GM21526 (cell line): Measurements from ENCODE around the gene OLFM2.
"Not testable (repeated sequence)": the region's sequence is repeated elsewhere in the genome, so short reads cannot be mapped to it uniquely, and the experiment has no call there.

Experiments
- ATAC-seq: cut with Tn5 transposase; IDR thresholded peaks from one replicate; pipeline ENCODE4 v1.9.1; 2021; ENCODE audit warnings: moderate library complexity; ENCODE audit not compliant: unreplicated experiment, low FRiP score

OLFM2 gene

GRCh38 chr19:9943744-9944143, 7.4 kb upstream of the OLFM2 start:
- ATAC-seq, result no peak

DNA sequence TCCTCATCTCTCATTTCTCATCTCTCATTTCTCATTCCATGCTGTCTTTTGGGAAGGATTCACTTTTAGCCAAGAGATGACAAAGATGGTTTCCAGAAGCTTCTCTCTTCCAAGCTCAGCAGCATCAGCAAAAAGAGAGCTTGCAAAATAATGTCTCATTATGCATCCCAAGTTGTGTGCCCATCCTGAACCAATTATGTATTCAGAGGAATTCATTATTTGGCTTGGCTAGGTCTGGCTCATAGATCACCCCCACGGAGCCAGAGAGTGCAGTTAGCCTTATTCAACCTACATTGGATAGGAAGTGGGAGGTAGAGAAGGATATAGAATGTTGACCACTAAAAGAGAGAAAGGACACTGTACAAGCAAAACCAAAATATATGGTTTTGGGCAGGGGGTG, 5.4 kb upstream of the OLFM2 start:
- no peak for ATAC-seq

- no peak for ATAC-seq
Observed at GRCh38 chr19:9941231-9941630, 4.9 kb upstream of the OLFM2 start.

DNA sequence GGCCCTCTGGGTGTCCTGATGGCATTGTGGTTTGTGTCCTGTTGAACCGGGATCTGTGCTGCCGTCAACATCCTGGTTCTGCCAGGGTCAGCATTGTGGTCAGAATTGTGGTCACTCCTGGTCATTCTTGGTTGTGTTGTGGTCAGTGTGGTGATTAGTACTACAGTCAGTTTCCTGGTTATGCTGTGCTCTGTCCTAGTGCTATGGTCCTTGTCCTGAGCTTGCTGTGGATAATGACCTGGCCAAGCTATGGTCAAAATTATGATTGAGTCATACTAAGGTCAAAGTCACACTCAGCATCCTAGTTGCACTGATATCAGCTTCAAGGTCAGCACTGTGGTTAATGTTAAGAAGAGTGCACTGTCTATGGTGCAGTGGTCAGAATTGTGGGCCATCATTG, 4.5 kb upstream of the OLFM2 start:
- no peak for ATAC-seq

DNA sequence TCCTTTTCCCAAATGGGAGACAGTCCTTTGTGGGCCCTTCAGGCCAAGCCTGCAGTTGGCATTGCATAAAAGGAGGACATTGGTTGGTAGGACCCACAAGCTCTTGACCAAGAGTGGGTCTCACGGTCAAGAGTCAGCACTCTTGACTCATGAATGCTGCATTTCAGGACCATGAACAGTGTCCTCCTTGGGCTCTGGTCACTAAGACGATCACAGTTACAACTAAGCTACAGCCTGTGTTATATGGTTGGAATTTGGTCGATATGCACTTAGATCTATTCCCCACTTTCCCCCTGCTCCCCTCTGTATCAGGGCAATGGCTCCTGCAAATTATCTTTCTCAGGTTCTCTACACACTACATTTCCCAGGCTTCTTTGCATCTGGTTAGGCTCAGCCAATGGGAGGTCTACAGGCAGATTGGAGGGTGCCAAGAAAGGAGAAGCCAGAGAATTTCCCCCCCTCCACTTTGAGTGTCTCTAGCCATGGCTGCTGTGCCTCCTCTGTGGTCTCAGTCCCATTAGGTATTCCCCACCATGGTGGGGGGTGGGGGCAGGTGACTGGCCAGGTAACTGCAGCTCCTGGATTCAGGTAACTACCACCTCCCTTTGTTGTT, 3.1 kb upstream of the OLFM2 start:
- ATAC-seq, result no peak

DNA sequence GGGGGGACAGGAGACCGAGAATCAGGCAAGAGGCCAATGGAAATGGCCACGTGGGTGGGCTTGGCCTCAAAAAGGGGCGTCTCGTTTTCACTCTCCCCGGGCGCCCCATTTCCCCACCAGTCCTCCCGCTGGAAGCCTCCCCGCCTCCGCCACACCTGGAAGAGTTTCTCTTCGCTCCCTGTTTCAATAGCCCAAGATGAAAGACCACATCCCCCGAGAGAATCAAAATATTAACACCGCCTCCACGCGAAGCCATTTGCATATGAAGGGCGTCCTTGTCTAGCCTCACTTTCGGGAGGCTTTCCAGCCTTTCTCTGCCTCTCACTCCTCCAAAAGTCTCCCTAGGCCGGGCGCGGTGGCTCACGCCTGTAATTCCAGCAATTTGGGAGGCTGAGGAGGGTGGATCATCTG, 691 bp upstream of the OLFM2 start:
- ATAC-seq, result no peak

DNA sequence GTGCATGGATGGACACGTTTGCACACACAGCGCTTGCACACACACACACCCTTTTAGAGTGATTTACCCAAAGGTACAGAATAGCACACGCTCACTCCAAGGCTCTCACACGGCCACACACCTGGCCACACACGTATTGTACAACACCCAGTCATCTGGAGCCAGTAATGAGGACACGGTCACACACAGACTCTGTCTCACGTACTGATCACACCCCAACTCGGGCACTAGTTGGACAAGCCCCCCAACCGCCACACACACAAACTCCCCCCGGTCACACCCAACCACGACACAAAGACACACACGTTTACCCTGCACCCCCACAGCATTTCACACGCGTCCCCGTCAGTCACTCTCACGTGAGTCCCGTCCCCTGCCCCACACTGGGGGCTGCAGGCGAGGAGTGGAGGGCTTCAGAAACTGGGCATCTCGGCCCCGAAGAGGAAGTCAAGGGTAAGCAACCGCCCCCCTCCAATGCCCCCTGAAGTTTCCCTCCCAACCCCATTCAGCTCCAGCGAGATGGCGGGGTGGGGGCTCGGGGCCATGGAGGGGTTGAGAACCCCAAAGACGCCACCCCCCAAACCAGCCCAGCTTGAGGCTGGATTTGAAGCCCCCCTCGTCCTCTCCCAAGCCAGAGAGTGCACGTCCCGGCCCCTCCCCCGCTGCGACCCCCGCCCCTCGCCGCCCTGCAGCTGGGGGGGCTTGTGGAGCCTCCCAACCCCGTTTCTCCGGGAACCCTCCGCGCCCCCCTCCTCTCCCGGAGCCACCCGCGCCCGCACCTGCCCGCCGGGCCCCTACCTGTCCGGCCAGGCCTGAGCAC, 599 bp downstream of the OLFM2 start:
- ATAC-seq, result no peak

GRCh38 chr19:9934132-9934950, 2.0 kb downstream of the OLFM2 start:
- no peak for ATAC-seq

DNA sequence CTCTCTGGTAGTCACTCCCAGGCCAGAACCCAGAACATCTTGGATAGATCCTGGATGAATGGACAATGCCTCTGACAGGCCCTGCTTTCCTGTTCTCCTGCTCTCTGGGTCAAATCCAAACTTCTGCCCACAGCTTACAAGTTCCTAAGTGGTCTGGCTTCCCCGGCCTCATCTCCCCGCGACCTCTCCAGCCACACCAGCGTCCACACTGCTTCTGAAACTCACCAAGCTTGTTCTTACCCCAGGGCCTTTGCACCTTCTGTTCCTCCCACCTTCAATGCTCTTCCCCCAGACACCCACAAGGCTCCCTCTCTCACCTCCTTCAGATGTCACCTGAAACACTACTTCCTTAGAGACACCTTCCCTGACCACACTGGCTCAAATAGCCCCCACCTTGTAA, 3.5 kb downstream of the OLFM2 start:
- no peak for ATAC-seq

DNA sequence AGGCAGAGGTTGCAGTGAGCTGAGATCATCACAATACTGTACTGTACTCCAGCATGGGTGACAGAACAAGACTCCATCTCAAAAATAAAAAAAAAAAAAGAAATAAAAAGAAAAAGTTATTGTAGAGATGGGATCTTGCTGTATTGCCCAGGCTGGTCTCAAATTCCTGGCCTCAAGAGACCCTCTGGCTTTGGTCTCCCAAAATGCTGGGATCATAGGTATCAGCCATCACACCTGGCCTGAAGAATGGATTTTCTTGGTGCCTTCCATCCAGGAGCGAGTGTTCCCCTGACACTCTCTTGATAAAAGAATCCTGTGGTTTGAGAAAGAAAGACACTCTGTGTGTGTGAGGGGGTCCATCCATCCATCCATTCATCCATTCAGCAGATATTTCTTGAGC, 4.7 kb downstream of the OLFM2 start:
- ATAC-seq, result no peak

GRCh38 chr19:9923440-9923839, 12.9 kb downstream of the OLFM2 start:
- no peak for ATAC-seq

DNA sequence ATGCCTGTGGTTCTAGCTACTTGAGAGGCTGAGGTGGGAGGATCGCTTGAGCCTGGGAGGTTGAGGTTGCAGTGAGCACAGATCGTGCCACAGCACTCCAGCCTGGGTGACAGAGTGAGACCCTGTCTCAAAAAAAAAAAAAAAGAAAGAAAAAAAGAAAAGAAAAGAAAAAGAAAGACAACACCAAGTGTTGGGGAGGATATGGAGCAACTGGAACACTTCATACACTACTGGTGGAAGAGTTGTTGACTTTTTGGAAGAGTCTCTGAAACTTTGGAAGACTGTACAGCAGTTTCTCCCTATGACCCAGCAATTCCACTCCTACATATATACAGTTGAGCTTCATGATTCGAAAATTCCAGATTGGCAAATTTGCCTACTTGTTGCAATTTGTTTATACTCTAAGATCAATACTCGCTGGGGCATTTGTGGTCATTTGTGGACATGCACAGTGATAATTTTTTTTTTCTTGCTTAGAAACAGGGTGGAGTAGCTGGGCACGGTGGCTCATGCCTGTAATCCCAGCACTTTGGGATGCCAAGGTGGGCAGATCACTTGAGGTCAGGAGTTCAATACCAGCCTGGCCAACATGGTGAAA, 13.4 kb downstream of the OLFM2 start:
- ATAC-seq, result not testable (repeated sequence)

- no peak for ATAC-seq
Observed at GRCh38 chr19:9917321-9917720, 19.0 kb downstream of the OLFM2 start.

GRCh38 chr19:9916719-9917118, 19.6 kb downstream of the OLFM2 start:
- no peak for ATAC-seq

DNA sequence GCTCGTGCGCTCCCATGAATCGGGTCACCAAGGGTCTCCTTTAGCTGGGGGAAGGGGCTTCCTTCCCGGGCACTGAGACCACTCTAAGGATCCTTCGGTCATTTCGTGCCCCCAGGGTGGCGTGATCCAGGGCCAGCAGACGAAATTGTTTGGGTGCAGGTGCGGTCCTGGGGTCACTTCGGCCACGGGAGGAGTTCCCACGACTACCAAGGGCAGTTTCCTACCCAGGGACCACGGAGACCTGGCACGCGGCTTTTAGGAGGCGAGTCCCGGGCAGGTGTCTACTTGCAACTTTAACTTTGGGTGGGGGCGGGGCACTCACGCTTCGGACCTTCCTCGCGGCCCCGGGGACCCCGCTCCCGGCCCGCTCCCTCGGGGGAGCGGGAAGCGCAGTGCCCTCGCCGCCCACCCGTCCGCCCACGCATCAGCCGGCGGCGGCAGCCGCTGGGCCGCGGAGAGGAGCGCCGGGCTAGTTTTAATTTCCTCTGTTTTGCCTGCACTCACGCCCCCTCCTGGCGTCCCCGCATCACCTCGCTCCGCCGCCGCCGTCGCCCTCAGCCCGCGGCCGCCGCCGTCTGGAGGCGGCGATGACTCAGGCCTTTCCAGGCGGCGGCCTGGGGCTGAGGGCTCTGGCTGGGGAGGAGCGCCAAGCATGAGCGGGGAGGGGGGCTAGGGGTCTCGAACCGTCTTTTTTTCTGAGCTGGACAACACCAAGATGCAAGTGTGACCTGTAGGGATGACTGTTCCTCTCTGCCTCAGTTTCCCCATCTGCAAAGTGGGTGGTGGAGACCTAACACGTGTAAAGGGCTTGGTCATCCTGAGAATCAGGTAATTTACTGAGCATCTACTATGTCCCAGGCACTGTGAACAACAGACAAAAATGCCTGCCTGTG, 21.8 kb downstream of the OLFM2 start:
- ATAC-seq, result peak; percentile 57

DNA sequence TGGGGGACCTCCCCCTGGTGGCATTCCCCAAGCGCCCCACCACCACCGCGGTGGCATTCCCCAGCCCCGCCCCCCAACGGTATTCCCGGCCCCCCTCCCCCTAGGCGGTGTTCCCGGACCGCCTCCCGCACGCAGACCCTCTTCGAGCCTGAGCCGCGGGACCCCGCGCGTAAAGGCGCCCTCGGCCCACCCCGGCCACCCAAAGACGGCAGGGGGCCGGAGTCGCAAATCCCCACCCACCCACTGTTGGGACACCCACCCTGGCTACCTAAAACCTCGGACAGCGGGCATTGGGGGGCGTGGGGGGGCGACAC, 22.4 kb downstream of the OLFM2 start:
- ATAC-seq, result no peak

DNA sequence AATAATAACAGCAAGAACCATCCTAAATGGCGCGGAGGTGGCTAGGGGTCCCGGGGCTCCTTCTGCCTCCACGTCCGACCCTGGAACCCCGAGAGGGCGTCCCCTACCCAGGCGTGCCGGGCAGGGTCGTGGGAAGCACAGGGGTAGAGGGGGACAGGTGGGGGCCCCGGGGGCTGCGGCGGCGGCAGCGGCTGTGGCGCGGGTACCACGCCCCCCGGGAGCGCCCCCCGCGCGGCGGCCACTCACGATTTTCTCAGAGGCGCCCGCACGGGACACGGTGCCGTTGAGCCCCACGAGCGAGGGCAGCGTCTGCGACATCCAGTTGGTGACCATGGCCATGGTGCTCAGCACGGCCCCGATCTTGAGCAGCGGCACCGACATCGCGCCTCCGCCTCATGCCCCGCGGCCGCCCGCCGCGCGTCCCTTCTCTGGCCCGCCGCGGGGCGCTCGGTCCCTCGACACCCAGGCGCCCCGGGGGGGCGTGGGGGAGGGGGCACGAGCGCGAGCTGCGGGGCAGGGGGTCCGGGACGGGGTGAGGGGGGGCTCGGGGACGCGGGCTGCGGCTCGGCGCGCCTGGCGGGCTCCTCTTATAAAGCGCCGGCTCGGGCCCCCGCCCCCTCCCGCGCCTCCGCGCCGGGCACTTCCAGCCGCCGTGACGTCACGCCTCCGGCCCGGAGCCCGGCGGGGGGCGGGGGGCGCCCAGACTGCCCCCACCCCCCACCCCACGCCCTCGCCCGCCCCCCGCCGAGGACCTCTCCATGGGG, 22.9 kb downstream of the OLFM2 start:
- ATAC-seq, result no peak

DNA sequence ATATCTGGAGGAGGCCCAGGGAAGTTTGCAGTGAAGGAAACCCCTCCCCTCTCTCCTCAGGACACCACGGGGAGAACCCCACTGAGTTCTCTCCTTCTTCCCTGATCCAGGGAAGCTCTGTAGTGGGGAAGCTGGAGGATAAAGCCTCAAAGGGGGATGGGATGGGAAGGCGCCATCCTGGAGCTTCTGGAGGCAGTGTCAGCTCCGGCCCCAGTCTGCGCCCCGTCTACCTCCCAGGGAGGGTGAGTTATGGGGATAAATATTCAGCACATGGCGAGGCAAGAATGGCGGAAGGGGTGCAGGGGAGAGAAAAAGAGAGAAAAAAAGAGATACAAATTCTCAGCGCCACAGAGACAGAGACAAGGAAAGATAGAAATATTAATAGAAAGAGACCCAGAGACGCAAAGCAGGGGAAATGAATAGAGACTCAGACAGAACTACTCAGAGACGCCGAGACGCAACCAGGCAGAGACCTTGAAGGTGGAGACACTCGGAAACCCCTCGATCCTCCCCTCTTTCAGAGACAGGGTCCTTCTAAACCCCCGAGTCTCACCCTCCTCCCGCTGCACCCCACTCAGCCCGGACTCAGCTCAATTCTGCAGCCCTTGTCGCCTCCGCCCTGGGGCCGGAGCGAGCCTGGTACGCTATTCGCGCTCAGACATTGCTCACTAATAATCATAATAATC, 23.6 kb downstream of the OLFM2 start:
- no peak for ATAC-seq
